ENCODE results near the gene MLIP.

MLIP gene

GRCh38 chr6:54289426-54289825 lies 178.2 kb downstream of the MLIP start:
- DNase-seq: no peak

GRCh38 chr6:54291146-54291545 lies 179.9 kb downstream of the MLIP start:
- no peak for DNase-seq

- no peak for DNase-seq
These were observed 180.5 kb downstream of the MLIP start for GRCh38 chr6:54291738-54292137.

- DNase-seq: no peak
These were observed 183.8 kb downstream of the MLIP start for GRCh38 chr6:54294965-54295532.

- DNase-seq: no peak
These were observed 188.5 kb downstream of the MLIP start for GRCh38 chr6:54299542-54300269.

- DNase-seq: no peak
These were observed 190.5 kb downstream of the MLIP start for GRCh38 chr6:54301770-54302169.

GRCh38 chr6:54307439-54307910 lies 196.2 kb downstream of the MLIP start:
- DNase-seq: no peak

- no peak for DNase-seq
These were observed 197.2 kb downstream of the MLIP start, which contains the start of gene TINAG for GRCh38 chr6:54308289-54308985. Gene TINAG, plus strand, starts transcription at chr6:54308441. Its CDS starts 110 bp downstream, at chr6:54308551.

- no peak for DNase-seq
These were observed 197.7 kb downstream of the MLIP start for GRCh38 chr6:54308986-54309315.

- no peak for DNase-seq
These were observed 199.3 kb downstream of the MLIP start for GRCh38 chr6:54310377-54311152.

GRCh38 chr6:54315656-54316055 lies 204.4 kb downstream of the MLIP start:
- no peak for DNase-seq
